ENCODE results near the gene CSTPP1.

DNA sequence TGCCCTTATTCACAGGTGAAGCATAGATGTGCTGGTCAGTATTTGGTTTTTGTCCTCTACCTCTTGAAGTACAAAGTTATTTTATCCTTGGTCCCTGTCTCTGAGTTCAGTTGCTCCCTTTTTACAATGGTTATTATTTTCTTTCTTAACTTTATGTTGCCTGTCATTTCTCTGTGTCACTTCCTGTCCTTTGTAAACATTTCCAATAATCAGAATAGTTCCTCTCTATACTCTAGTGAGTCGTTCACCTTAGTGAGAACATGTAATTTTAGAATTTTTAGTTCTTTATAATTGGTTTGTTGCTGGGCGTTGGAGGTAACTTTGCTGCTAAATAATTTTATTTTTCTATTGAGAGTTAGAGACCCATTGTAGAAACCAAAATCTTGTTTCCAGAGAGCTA is 16.0 kb downstream of the CSTPP1 start:
- TF ChIP-seq CTCF (IDR thresholded peaks at IDR 0.05; ENCODE audit: low read length) (no peak), EZH2 (IDR thresholded peaks at IDR 0.05; ENCODE audit: borderline replicate concordance, low read length) (no peak)

Data from OCI-LY1 (cell line).